H1 (cell line): ENCODE data around the gene MEF2A. TPM values are rescaled to one million over a fixed set of nuclear protein-coding genes. Genes with fewer than 3 reads are reported as not detected.

Experiments
- CTCF ChIA-PET: fragments of 300-600 bp; sonication (Branson Sonifier 250); formaldehyde crosslinking; loops from one replicate; lab custom pipeline; 2021; ENCODE audit not compliant: partially characterized antibody; lab: Charles Lee
- POLR2A ChIA-PET: fragments of 300-600 bp; sonication (Branson Sonifier 250); formaldehyde crosslinking; loops from one replicate; lab custom pipeline; 2021; ENCODE audit warnings: inconsistent platforms; ENCODE audit not compliant: partially characterized antibody; lab: Charles Lee
- DNase-seq, 2 experiments: peaks; one replicate each; pipeline versions ENCODE4 v3.0.0 to v3.0.0-alpha.2; 2010 to 2022; ENCODE audit warnings: low spot score in 2 of 2, low read depth in 1 of 2, mixed read lengths in 1 of 2
- FAIRE-seq: peaks from 2 replicates; lab custom pipeline; 2011; peaks lifted over from hg19 to GRCh38; lab: Jason Lieb, UNC
- H2AFZ ChIP-seq: 2 replicates; pipeline ENCODE4 v1.8.1; 2012; ENCODE audit warnings: low read length, inconsistent platforms
- H2AK5ac ChIP-seq: 2 replicates; pipeline ENCODE4 v1.6.1; 2013; ENCODE audit warnings: low read depth, low read length
- H2BK120ac ChIP-seq: replicated peaks from 2 replicates; pipeline ENCODE3; 2013; ENCODE audit warnings: low read depth, low read length, inconsistent platforms
- H2BK12ac ChIP-seq: 2 replicates; pipeline ENCODE4 v1.6.1; 2013; ENCODE audit warnings: low read depth, low read length
- H2BK15ac ChIP-seq: 2 replicates; pipeline ENCODE4 v1.6.1; 2013; ENCODE audit warnings: low read length
- H2BK20ac ChIP-seq: 2 replicates; pipeline ENCODE4 v1.6.1; 2013; ENCODE audit warnings: low read length
- H2BK5ac ChIP-seq: 2 replicates; pipeline ENCODE4 v1.6.1; 2013; ENCODE audit warnings: low read depth, low read length
- H3K14ac ChIP-seq: 2 replicates; pipeline ENCODE4 v1.6.1; 2013; ENCODE audit warnings: inconsistent platforms; ENCODE audit not compliant: insufficient read length
- H3K18ac ChIP-seq: 2 replicates; pipeline ENCODE4 v1.6.1; 2013; ENCODE audit warnings: low read length; ENCODE audit errors: extremely low read depth
- H3K23ac ChIP-seq: 2 replicates; pipeline ENCODE4 v1.6.1; 2013; ENCODE audit warnings: inconsistent platforms; ENCODE audit not compliant: insufficient read length
- H3K23me2 ChIP-seq: 2 replicates; pipeline ENCODE4 v1.6.1; 2013; ENCODE audit warnings: low read depth, low read length
- H3K27ac ChIP-seq: 2 replicates; pipeline ENCODE4 v1.6.1; 2011; ENCODE audit warnings: low read depth, low read length, inconsistent platforms
- H3K27me3 ChIP-seq, 4 experiments: replicated peaks in 1 of 4; 1 replicate in 1 of 4; 2 replicates in 3 of 4; pipeline versions ENCODE4 v1.6.1 to v1.8.1; 2011 to 2013; ENCODE audit warnings: low read length in 3 of 4, mild to moderate bottlenecking in 3 of 4, inconsistent platforms in 2 of 4, mixed read lengths in 2 of 4, moderate library complexity in 1 of 4; ENCODE audit not compliant: control insufficient read depth in 3 of 4, insufficient read depth in 3 of 4; ENCODE audit errors: extremely low read depth in 1 of 4
- H3K36me3 ChIP-seq, 4 experiments: 2 replicates each; pipeline versions ENCODE4 v1.6.1 to v1.8.1; 2011 to 2013; ENCODE audit warnings: mild to moderate bottlenecking in 4 of 4, low read length in 3 of 4, moderate library complexity in 2 of 4, control low read depth in 1 of 4, inconsistent platforms in 1 of 4; ENCODE audit not compliant: insufficient read depth in 4 of 4, control insufficient read depth in 2 of 4
- H3K4ac ChIP-seq: replicated peaks from 2 replicates; pipeline ENCODE3; 2013; ENCODE audit warnings: low read length, low read depth, mixed read lengths, inconsistent platforms; ENCODE audit not compliant: insufficient read length
- H3K4me1 ChIP-seq, 4 experiments: replicated peaks in 1 of 4; 1 replicate in 1 of 4; 2 replicates in 3 of 4; pipeline versions ENCODE4 v1.6.1 to v1.8.1; 2011 to 2013; ENCODE audit warnings: low read length in 3 of 4, inconsistent platforms in 2 of 4, mixed read lengths in 1 of 4; ENCODE audit not compliant: insufficient read depth in 4 of 4, control insufficient read depth in 3 of 4
- H3K4me2 ChIP-seq, 2 experiments: 2 replicates each; pipeline versions ENCODE4 v1.6.1 to v1.8.1; 2011 to 2013; ENCODE audit warnings: low read depth in 2 of 2, low read length in 2 of 2, control low read depth in 1 of 2, inconsistent platforms in 1 of 2, mild to moderate bottlenecking in 1 of 2; ENCODE audit not compliant: insufficient read depth in 1 of 2
- H3K4me3 ChIP-seq, 4 experiments: fragments of 200-600, 300-600 bp in 1 of 4; sonication (generic), shearing (Covaris generic), sonication (Bioruptor Twin) in 1 of 4; 2 replicates each; pipeline versions ENCODE4 v1.5.1 to v1.8.1; 2011 to 2016; ENCODE audit warnings: low read length in 4 of 4, low read depth in 3 of 4, control low read depth in 2 of 4, inconsistent platforms in 2 of 4, mild to moderate bottlenecking in 2 of 4, mixed read lengths in 1 of 4, moderate library complexity in 1 of 4; ENCODE audit not compliant: insufficient read depth in 2 of 4; ENCODE audit errors: extremely low read depth in 1 of 4
- H3K56ac ChIP-seq: replicated peaks from 2 replicates; pipeline ENCODE3; 2013; ENCODE audit warnings: low read depth, mild to moderate bottlenecking, mixed read lengths, low read length, inconsistent platforms; ENCODE audit not compliant: insufficient read length
- H3K79me1 ChIP-seq: 2 replicates; pipeline ENCODE4 v1.6.1; 2013; ENCODE audit warnings: low read depth, low read length, control low read depth
- H3K79me2 ChIP-seq, 2 experiments: 2 replicates each; pipeline versions ENCODE4 v1.6.1 to v1.8.1; 2012 to 2013; ENCODE audit warnings: low read length in 2 of 2, mild to moderate bottlenecking in 2 of 2, inconsistent platforms in 1 of 2; ENCODE audit not compliant: insufficient read depth in 2 of 2, control insufficient read depth in 1 of 2
- H3K9ac ChIP-seq, 4 experiments: replicated peaks in 1 of 4; 1 replicate in 1 of 4; 2 replicates in 3 of 4; pipeline versions ENCODE4 v1.6.1 to v1.8.1; 2011 to 2013; ENCODE audit warnings: low read depth in 3 of 4, low read length in 3 of 4, control low read depth in 2 of 4, mild to moderate bottlenecking in 2 of 4, moderate library complexity in 2 of 4, inconsistent platforms in 1 of 4; ENCODE audit errors: extremely low read depth in 1 of 4
- H3K9me3 ChIP-seq, 2 experiments: 2 replicates each; pipeline versions ENCODE4 v1.6.1 to v1.8.1; 2012 to 2013; ENCODE audit warnings: mild to moderate bottlenecking in 2 of 2, moderate library complexity in 2 of 2, control low read depth in 1 of 2, inconsistent platforms in 1 of 2, low read depth in 1 of 2, low read length in 1 of 2, mixed read lengths in 1 of 2; ENCODE audit not compliant: insufficient read depth in 2 of 2
- H4K20me1 ChIP-seq, 2 experiments: replicated peaks in 1 of 2; 2 replicates each; pipeline versions ENCODE3 to v1.8.1; 2011 to 2013; ENCODE audit warnings: inconsistent platforms in 2 of 2, low read length in 2 of 2, mild to moderate bottlenecking in 1 of 2; ENCODE audit not compliant: insufficient read depth in 2 of 2, control insufficient read depth in 1 of 2
- H4K5ac ChIP-seq: 2 replicates; pipeline ENCODE4 v1.6.1; 2013; ENCODE audit warnings: low read length, low read depth, mixed read lengths, inconsistent platforms; ENCODE audit not compliant: insufficient read length
- H4K8ac ChIP-seq: 2 replicates; pipeline ENCODE4 v1.8.0; 2013; ENCODE audit warnings: mild to moderate bottlenecking, moderate library complexity, low read length, inconsistent platforms; ENCODE audit not compliant: insufficient read depth; ENCODE audit errors: extremely low read depth
- H4K91ac ChIP-seq: replicated peaks from 2 replicates; pipeline ENCODE3; 2013; ENCODE audit warnings: low read length, mixed read lengths, inconsistent platforms; ENCODE audit not compliant: insufficient read length
- ASH2L ChIP-seq: fragments of 200-600, 300-600 bp; sonication (generic); IDR thresholded peaks from one replicate; pipeline ENCODE4 v1.7.1; 2017; ENCODE audit warnings: low read length
- RAD21 ChIP-seq, 2 experiments: IDR thresholded peaks in 1 of 2; conservative IDR thresholded peaks in 1 of 2; 2 replicates each; pipeline ENCODE4 v1.6.1; 2011; ENCODE audit warnings: low read depth in 2 of 2, low read length in 2 of 2, improper control_type of control experiment in 1 of 2, inconsistent platforms in 1 of 2, mild to moderate bottlenecking in 1 of 2, moderate library complexity in 1 of 2
- RBBP5 ChIP-seq: IDR thresholded peaks from 2 replicates; pipeline ENCODE4 v1.7.1; 2012; ENCODE audit warnings: low read depth, mild to moderate bottlenecking, inconsistent platforms, low read length, moderate library complexity, borderline replicate concordance
- TBP ChIP-seq: IDR thresholded peaks from 2 replicates; pipeline ENCODE4 v1.6.1; 2011; ENCODE audit warnings: low read depth, low read length, improper control_type of control experiment
- WGBS, 2 experiments: shearing (Covaris generic) in 1 of 2; methylation state at CpG; one replicate each; pipeline versions ENCODE4 v1.1.6 to v1.1.7; 2013 to 2015; ENCODE audit warnings: low lambda C conversion rate in 2 of 2, mixed read lengths in 2 of 2, inconsistent platforms in 1 of 2, low coverage in 1 of 2, missing lambda C conversion rate in 1 of 2; ENCODE audit not compliant: insufficient replicate concordance in 2 of 2, insufficient coverage in 1 of 2, insufficient read length in 1 of 2; ENCODE audit errors: extremely low coverage in 1 of 2, missing lambda C conversion rate in 1 of 2; 5-methylcytosine and 5-hydroxymethylcytosine counted together
- polyA plus RNA-seq, 7 experiments: library from polyadenylated mRNA; depleted of rRNA in 3 of 7; stranded (reverse) in 5 of 7; unstranded in 2 of 7; fragments of >200 nt in 5 of 7; fragments of 200-250 nt in 2 of 7; gene quantifications; 1 replicate in 5 of 7; 2 replicates in 1 of 7; 4 replicates in 1 of 7; pipeline versions ENCODE4 v1.2.1 to v1.2.3, GENCODE V29; 2011 to 2013; ENCODE audit warnings: missing spikeins in 2 of 7, mixed read lengths in 2 of 7
- total RNA-seq: library from RNA; stranded (reverse); fragmentation: NEBNext Ultra II Directional; extraction: Animal tissue kit (Norgen Biotek cat#: 25700); gene quantifications from 2 replicates; pipeline ENCODE4 v1.2.1, GENCODE V29; 2021
- TF ChIP-seq, protein P1 (sequence below), 3 experiments: IDR thresholded peaks; 1 replicate in 2 of 3; 2 replicates in 1 of 3; pipeline versions ENCODE4 v1.5.1 to v1.6.1; 2011; ENCODE audit warnings: low read length in 3 of 3, mild to moderate bottlenecking in 3 of 3, inconsistent platforms in 2 of 3, low read depth in 1 of 3, moderate library complexity in 1 of 3; ENCODE audit not compliant: insufficient read depth in 1 of 3; ENCODE audit errors: control extremely low read depth in 1 of 3

MEF2A gene
- total and polyA plus RNA-seq, 2 of the 8 experiments (the other 6 are each of a cell fraction or from before 2014, with no cell fraction given): 15.6 to 22.5 TPM

DNA sequence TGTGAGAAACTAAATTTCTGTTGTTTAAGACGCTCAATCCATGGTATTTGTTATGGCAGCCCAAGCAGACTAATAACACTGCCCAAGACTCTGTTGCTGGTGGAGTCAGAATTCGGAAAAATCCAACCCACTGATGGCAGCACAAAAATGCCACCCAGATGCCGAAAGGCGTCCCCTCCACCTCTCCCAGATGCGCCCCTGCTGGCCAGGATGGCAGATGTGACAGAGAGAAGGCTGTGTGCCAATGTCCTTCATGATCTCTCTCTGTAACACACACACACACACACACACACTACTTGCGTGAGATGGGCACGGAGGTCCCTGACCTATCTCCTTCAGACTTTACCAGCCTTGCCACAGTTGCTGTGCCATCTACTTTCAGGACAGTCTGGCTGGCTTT lies 178.4 kb downstream of the MEF2A start:
- no peak overlapping the region for H2BK20ac ChIP-seq
- no peak for FAIRE-seq
- no peaks in the 10 kb centered on the region for H3K9me3 ChIP-seq
- H2BK120ac ChIP-seq: no peak overlapping the region
- H2BK12ac ChIP-seq: no peak overlapping the region
- H3K56ac ChIP-seq: no peak overlapping the region
- H3K18ac ChIP-seq: no peak overlapping the region
- H4K5ac ChIP-seq: no peak overlapping the region
- no peak overlapping the region for H3K4ac ChIP-seq
- no peak overlapping the region for H3K9ac ChIP-seq
- no peak overlapping the region for H3K4me2 ChIP-seq
- no peaks in the 10 kb centered on the region for H3K23me2 ChIP-seq
- TF ChIP-seq RBBP5: no peak
- 0 out of 4 replicates have a peak, but pooled peaks have one; percentile 1 to 3 for TF ChIP-seq RAD21 (IDR thresholded peaks at IDR 0.05 in 1 of 2, conservative IDR thresholded peaks at IDR 0.05 in 1 of 2; ENCODE audit: low read depth in 2 of 2, low read length in 2 of 2)
- TF ChIP-seq, protein P1, sequence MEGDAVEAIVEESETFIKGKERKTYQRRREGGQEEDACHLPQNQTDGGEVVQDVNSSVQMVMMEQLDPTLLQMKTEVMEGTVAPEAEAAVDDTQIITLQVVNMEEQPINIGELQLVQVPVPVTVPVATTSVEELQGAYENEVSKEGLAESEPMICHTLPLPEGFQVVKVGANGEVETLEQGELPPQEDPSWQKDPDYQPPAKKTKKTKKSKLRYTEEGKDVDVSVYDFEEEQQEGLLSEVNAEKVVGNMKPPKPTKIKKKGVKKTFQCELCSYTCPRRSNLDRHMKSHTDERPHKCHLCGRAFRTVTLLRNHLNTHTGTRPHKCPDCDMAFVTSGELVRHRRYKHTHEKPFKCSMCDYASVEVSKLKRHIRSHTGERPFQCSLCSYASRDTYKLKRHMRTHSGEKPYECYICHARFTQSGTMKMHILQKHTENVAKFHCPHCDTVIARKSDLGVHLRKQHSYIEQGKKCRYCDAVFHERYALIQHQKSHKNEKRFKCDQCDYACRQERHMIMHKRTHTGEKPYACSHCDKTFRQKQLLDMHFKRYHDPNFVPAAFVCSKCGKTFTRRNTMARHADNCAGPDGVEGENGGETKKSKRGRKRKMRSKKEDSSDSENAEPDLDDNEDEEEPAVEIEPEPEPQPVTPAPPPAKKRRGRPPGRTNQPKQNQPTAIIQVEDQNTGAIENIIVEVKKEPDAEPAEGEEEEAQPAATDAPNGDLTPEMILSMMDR (IDR thresholded peaks at IDR 0.05; ENCODE audit: control extremely low read depth in 1 of 3, insufficient read depth in 1 of 3, low read depth in 1 of 3, low read length in 3 of 3): peak in 2 of 3 experiments; percentile 52; a peak in 2 of 4 replicates
- TF ChIP-seq ASH2L: no peak
- TF ChIP-seq TBP: no peak
- TF ChIP-seq, all 59 proteins: peak for 2
- Histone ChIP-seq H3K4me3 (no peak overlapping the region), H3K14ac (no peak overlapping the region), H3K79me2 (no peaks in the 10 kb centered on the region), H4K20me1 (no peaks in the 10 kb centered on the region), H3K4me1 (no peaks in the 10 kb centered on the region), H2AFZ (no peak overlapping the region), H3K79me1 (no peaks in the 10 kb centered on the region), H3K36me3 (no peaks in the 10 kb centered on the region), H2AK5ac (no peak overlapping the region), H3K27ac (no peak overlapping the region), H2BK5ac (no peak overlapping the region), H3K27me3 (no peaks in the 10 kb centered on the region), H2BK15ac (no peak overlapping the region), H4K91ac (no peak overlapping the region), H3K23ac (no peak overlapping the region), H4K8ac (peak overlapping the region; percentile 80; the same call in 1 of the 2 replicates)
- DNase-seq: peak in 1 of 2 experiments; percentile 50
- WGBS, 2 experiments: 83% methylated on average over 7 of the region's 7 CpGs; no CpG with 5 or more reads in 1 of the 2 experiments
- ChIA-PET POLR2A (no interaction called here), CTCF (interaction anchor here (0.6 to 12.7 kb wide), 2 partner anchors 10 to 587 kb away, joined by 3 to 92 read pairs; no protein-coding TSS in a partner anchor)
